Measurements from ENCODE around the gene GRM4.

Gene GRM4

DNA sequence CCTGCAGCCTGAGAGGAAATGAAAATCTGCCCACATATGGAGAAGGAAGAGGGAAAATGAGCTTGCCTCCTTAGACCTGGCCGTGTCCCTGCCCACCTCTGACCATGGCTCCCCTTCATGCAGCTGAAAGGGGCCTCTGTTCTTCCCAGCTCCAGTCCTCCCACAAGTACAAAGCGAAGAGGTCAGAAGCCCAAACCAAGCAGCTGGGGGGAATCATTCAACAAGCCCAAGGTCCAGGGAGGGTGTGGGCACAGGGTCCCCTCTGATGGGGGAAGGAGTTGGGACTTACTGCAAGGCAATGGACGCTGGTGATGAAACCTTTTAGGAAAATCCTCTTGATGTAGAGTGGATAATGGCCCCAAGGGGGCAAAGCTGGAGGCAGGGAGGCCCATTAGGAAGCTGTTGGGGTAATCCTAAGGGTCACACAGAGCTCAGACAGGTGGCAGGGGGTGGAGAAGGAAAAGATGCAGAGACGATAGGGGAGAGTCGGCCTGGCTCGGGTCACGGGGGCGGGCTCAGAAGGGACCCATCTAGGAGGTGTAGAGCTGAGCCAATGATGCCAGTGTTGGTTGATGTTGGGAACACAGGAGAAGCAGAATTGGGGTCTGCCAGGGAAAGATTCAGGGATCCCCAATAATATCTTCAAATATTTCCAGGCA, 16.1 kb upstream of the GRM4 start:
- DNase-seq = peak in 6 of 42 donors; percentile 1 to 33 (median 7)

DNA sequence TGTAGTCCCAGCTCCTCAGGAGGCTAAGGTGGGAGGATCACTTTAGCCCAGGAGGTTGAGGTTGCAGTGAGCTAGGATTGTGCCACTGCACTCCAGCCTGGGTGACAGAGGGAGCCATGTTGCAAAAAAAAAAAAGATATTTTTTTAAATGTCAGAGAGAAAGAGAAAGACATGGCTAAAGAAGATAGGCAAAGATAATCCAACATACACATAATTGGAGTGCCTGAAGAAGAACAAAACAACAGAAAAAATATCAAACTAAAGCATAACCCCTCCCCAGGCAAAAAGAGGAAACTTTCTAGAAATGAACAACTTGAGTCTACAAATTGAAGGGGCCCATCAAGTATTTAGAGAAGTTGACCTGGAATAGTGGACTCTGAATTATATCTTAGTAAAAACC, 14.0 kb upstream of the GRM4 start:
- DNase-seq = peak in 1 of 42 donors; percentile 2
- intact Hi-C loops (cut with DNase I) = no loop called here

More for the DNA sequence above, 16.1 kb upstream of the GRM4 start:
- intact Hi-C loops (cut with DNase I) = no loop called here

DNA sequence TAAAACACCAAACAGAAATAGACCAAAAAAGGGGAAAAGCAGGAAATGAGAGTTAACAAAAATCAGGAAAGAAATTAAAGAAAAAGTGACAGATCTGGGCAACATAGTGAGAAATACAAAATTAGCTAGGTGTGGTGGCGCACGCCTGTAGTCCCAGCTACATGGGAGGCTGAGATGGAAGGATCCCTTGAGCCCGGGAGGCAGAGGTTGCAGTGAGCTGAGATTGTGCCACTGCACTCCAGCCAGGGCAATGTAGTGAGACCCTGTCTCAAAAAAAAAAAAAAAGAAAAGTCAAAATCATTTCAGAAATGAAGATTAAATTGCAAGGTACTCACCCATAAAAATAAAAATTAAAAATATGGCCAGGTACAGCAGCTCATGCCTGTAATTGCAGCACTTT, 13.0 kb upstream of the GRM4 start:
- intact Hi-C loops (cut with DNase I) = no loop called here

DNA sequence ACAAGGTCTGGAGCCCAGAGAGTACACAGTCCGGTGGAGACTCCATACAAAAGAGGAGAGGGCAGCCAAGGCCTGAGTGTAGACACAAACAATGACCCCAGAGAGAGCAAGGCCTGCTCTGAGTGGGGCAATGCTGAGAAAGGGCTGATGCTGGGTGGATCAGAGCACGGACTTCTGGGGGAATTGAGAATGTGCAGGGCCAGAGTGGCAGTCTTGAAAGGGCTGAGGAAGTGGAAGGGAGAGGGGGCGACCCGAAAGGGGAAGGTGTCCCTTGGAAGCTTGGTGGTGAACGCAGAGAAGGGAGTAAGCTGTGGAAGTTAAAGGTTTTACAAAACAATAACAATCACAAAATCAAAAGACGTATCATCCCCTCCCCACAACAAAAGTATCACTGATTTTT, 12.0 kb upstream of the GRM4 start:
- intact Hi-C loops (cut with DNase I) = no loop called here

More for the DNA sequence above, 13.0 kb upstream of the GRM4 start:
- DNase-seq = peak in 2 of 42 donors; percentile 3 to 9

DNA sequence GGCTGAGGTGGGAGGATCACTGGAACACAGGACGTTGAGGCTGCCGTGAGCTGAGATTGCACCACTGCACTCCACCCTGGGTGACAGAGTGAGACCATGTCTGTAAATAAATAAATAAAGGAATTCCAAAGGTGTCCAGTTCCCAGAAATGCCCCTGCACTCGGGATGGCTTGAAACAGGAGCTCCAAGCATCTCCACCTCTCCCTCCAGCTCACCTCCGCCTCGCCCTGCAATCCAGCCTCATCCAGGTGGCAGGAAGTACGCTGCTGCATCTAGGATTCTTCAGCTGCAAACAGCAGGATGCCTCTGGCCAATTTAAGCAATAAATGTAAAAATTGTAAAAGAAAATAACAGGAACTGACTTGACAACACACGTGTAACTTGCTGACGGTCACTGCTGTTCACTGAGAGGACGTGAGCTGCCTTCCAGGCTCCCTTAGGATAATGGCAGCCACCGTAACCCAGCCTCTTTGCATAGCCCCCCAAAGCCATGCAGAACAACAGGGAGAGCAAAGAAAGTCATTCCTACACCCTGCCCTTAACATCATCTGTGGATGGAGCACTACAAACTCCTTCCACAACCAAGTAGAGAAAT, 11.4 kb upstream of the GRM4 start:
- intact Hi-C loops (cut with DNase I) = no loop called here

More for the DNA sequence above, 12.0 kb upstream of the GRM4 start:
- peak in 3 of 42 donors; percentile 7 to 21 (median 11) for DNase-seq

DNA sequence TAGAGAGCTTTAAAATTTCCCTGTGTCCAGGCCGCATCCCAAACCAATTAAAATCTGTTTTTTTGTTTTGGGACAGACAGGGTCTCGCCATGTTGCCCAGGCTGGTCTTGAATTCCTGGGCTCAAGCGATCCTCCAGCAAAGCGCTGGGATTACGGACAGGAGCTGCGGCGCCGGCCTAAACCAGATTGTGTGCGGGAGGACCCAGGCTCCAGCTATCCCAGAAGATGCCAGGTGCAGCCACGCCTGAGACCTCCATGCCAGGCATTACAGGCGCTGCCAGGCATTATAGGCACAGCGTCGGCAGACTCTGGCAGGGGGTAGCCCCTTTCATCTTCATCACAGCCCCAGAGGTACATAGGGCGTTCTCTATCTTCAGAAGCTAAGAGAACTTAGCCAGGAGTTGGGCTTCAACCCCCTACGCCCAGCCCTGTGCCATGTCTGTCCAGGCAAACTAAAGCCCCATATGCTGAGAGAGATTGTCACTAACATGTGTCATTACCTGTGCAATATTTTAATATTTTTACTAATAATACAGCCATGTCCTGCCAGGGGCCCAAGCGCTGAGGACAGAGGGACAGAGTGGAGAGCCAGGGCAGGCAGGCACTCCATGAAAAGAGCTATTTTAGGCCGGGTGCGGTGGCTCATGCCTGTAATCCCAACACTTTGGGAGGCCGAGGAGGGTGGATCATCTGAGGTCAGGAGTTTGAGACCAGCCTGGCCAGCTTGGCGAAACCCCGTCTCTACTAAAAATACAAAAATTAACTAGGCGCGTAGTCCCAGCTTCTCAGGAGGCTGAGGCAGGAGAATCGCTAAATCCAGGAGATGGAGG, 9.8 kb upstream of the GRM4 start:
- DNase-seq = peak in 6 of 42 donors; percentile 14 to 41 (median 16)
- intact Hi-C loops (cut with DNase I) = no loop called here

More for the DNA sequence above, 11.4 kb upstream of the GRM4 start:
- DNase-seq = peak in 4 of 42 donors; percentile 7 to 22 (median 18)

DNA sequence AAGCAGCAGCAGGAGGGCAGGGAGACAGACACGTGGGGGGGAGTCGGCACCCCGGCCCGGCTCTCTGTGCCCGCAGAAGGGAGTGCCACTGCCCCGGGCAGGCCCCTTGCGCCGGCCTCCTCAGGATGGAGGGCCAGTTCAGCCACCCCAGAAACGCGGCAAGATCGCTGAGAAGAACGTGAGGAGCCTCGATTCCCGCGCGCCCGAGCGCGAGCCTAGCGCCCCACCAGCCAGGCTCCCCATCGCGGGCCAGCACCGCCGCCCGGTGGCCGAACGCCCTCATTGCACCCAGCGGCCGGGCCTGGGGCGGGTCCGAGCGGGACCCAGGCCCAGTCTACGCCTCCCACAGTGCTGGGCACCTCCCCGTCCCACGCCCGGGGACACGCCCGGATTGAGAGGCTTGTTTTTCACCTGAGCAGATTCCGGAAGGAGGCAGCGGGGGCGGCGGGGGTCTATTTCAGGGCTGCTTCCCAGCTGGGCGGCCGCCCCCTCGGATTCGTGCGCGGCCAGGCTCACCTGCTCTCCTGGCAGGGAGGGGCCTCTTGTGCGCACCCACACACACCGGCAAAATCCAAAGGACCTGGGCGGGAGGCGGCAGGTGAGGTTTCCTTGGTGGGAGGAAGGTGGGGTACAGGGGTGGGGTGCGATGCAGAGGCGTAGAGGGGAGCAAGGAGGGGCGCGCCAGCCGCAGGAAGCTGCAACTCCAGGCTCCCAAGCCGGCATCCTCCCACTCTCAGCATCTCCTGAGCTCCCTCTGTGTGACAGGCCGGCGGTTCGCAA, 9.0 kb upstream of the GRM4 start:
- intact Hi-C loops (cut with DNase I) = no loop called here
- peak in 40 of 42 donors; percentile 48 to 85 (median 70) for DNase-seq

DNA sequence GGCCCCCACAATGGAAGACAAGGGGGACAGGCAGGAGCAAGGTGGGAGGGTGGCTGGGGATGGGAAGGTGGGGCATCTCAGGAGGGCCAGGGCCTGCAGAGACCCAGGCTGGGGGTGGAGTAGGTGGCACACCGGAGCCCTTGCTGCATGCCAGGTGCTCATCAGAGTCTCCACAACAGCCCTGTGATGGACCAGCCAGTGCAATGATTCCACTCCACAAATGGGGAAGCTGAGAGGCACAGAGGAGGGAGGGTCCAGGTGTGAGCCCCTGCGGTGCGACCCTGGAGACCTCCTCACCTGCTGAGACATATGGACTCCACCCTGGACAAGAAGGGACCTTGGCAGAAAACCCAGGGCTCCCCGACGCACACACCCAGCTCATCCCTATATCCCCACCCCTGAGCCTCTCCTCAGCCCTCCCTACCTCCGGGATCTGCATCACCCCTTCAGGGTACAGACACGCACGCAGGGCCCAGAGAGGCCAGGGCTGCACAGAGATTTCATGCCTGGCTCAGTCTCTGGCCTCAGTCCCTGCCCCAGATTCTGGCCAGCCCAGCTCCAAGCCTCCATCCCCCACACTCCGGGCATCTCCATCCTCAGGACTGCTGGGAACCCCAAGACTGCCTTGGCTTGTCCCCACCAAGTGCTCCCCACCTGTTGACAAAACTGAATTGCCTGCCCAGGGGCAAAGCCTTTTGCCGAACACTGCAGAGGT, 7.1 kb upstream of the GRM4 start:
- intact Hi-C loops (cut with DNase I) = no loop called here
- peak in 9 of 42 donors; percentile 1 to 22 (median 13) for DNase-seq

DNA sequence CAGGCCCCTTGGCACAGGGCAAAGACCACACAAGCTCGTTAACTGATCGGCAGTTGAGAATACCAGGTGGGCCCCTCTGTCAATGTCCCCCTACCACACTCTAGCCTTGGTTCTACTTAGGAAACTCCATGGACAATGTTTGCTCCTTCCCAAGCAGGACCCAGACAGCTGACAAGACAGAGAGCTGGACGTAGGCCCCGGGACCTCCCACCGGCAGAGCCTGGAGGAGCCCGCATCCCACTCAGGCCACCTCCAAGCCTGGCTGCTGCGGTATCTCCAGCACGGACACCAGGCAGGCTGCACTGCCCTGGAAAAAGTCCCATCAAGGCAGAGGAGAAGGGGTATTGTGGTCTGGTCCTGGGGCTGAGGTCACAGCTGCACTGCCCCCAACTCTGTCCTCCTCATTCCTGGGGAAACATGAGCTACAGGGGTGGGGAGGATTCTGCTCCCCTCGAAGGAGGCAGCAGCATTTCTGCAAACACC, 6.2 kb upstream of the GRM4 start:
- intact Hi-C loops (cut with DNase I) = no loop called here
- peak in 5 of 42 donors; percentile 4 to 22 (median 15) for DNase-seq

DNA sequence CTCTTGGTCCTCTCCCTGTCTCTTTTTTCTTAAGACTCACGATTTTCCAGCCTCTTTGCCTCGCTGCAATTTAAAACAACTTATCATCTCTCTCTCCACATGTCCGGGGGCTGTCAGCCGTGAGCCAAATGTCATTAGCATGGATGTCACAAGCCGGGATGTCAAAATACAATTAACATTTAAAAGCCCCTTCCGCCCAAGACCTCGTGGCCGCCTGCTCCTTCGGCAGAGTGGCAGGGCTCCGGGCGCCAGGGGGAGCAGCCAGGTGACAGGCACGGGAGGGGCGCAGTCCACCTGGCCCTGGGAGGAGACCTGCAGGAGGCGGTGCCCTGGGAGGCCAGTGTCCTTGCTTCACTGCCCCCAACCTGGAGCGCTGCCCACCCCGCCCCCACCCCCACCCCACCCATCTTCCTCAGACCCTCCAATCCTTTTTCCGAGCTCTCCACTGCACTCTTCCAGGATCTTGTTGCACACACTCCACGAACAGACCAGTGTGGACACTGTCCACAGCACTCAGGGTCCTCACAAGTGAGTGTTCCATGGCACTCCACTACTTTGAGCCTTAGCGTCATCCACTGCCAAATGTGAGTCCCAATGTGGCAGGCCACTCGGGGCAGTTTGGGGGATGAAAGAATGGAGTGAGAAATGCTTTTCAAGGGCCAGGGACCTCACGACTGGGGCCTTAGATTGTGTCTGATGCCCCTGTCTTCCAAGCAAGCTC, 5.6 kb upstream of the GRM4 start:
- intact Hi-C loops (cut with DNase I) = no loop called here
- peak in 7 of 42 donors; percentile 9 to 50 (median 22) for DNase-seq

DNA sequence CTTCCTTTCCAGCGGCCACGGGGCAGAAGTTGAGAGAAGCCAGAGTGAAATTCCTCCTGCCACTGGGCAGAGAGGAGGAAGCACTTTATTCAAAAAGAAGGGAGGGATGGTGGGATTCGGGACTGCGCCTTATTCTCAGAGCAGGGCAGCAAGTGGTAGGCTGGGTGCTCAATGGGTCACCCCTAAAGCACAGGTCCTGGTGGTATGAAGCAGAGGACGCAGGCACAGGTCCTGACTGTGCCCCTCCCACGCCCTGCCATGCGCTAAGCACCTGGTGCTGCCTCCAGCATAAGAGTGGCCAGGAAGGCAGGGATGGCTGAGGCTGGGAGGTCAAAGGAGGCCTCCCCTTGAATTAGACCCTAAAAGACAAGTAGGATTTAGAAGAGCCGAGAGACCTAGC, 4.9 kb upstream of the GRM4 start:
- intact Hi-C loops (cut with DNase I) = no loop called here
- peak in 5 of 42 donors; percentile 3 to 39 (median 9) for DNase-seq

DNA sequence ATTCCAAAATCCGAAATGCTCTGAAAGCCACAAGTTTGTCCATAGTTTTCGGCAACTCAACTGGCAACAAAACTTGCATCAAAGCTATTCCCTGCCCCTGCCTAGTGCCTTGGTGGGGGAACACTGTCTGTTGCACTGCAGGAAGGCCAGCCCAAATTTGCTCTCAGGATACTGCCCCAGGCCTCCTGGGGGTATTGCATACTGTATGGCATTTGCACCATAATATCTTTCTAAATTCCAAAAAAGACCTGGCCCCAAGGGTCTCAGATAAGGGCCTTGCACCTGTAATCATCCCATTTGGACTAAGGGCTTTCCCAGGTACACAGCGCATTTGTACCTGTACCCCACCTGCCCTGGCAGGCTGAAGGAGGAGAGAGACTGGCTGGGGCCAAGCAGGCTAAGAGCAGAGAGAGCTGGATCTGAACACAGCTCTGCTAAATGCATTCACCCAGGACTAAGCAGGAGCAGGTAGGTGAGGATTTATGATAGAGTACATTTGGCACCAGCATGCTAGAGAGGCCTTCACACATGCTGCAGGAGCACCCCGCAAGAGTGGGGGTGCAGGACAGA, 4.0 kb upstream of the GRM4 start:
- DNase-seq = peak in 5 of 42 donors; percentile 1 to 33 (median 10)
- intact Hi-C loops (cut with DNase I) = loop anchor here (10.0 kb wide), 1 partner anchor 95 kb away; no protein-coding TSS in a partner anchor

DNA sequence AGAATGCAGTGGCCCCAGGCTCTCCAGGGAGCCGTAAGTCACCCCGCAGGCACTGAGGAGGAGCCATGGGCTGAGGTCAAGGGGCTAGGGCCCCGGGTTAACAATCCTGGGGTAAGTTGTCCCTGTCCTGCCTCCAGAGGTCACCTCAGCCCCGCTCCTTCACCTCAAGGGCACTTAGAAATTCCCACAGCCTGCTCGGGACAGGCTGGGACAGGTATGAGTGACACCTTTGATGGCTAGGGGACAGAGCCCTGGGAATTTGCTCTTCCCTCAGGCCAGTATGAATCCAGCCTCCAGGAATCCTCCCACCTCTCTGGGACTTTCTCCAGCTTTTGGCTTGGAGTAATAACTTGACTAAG, 3.5 kb upstream of the GRM4 start:
- intact Hi-C loops (cut with DNase I) = loop anchor here (10.0 kb wide), 1 partner anchor 95 kb away; no protein-coding TSS in a partner anchor
- peak in 6 of 42 donors; percentile 1 to 20 (median 14) for DNase-seq

DNA sequence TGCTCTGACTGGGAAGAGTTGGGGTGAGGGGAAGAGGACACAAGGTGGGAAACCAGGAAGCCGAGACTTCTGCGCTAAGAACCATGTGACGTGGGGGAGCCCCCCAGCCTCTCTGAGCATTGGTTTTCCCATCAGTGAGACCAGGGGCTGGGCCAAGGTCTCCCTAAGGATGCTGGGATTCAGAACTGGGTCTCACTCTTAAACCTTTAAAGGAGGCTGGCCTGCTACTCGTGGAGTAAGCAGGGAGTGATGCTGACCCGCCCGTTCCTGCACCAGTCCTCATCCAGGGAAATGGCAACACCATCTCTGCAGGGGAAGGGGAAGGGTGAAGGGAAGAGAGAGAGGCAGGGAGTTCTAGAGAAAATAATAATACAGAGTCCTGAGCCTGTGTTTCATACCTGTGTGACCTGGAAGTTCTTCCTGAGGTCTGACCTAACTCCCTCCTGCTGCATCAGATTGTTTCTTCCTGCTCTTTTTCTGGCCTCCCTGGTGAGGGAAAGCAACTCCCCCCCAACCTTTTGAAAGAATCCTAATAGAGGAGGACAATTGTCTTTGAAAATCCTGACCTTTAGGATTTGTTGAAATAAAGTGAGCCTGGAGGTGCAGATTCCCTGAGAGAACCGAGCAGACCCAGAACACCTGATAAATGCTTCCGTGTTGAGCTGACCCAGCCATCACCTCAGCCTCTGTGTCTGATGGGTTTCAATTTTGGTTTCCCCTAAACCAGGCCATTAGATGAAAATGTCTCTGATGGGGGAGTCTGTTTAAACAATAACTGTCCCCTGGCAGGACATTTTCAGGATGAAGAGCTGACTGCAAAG, 3.0 kb upstream of the GRM4 start:
- peak in 5 of 42 donors; percentile 4 to 34 (median 13) for DNase-seq
- intact Hi-C loops (cut with DNase I) = loop anchor here (10.0 kb wide), 1 partner anchor 94 kb away; no protein-coding TSS in a partner anchor

DNA sequence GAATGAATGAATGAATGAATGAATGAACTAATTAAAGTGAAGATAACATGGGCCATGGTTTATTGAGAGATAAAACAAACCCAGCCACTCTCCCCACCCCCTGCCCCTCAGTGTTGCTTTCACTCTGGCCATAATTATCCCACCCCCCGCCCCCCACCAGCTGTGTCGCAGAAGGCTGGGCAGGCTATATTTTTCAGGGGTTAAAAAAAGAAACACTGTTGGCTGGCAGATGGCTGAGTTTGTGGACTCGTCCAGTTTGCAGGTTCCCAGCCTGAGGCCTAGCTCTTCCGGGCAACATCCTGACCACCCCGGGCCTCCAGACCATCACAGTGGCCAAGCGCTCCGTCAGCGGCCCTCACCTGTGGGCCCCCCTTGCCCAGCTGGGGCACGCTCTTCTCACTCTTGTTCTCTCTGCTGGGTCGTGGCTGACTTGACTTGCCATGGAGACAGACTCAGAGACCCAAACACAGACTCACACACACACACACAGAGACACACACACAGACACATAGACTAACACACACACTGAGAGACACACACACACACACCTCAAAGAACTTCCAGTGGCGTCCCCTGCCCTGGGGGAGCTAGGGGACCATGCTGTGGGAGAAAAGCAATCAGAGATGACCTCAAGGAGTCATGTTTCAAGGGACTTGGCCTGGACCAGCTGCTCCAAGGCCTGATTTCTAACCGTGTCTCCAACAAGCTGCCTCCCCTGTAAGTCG, 2.2 kb upstream of the GRM4 start:
- DNase-seq = peak in 4 of 42 donors; percentile 4 to 15 (median 12)
- intact Hi-C loops (cut with DNase I) = loop anchor here (10.0 kb wide), 1 partner anchor 93 kb away; no protein-coding TSS in a partner anchor

Data from head of caudate nucleus (tissue), 42 donors.